Eye (tissue), 1 donor: Measurements from ENCODE around the gene ZMIZ1.

Source experiments
- DNase-seq: peaks from one replicate; pipeline ENCODE4 v3.0.0-alpha.2; 2015

The ZMIZ1 gene

GRCh38 chr10:79084012-79084971, 15.5 kb downstream of the ZMIZ1 start:
- peak; percentile 74 for DNase-seq

- no peak for DNase-seq
Observed at GRCh38 chr10:79084972-79085597, 16.3 kb downstream of the ZMIZ1 start.

GRCh38 chr10:79086822-79087221, 18.1 kb downstream of the ZMIZ1 start:
- no peak for DNase-seq

- no peak for DNase-seq
Observed at GRCh38 chr10:79087721-79088120, 19.0 kb downstream of the ZMIZ1 start.

- DNase-seq = no peak
Observed at GRCh38 chr10:79088176-79088575, 19.4 kb downstream of the ZMIZ1 start.

- DNase-seq = no peak
Observed at GRCh38 chr10:79088613-79089355, 20.0 kb downstream of the ZMIZ1 start.

GRCh38 chr10:79089632-79090031, 20.9 kb downstream of the ZMIZ1 start:
- DNase-seq = peak; percentile 24

- DNase-seq = peak; percentile 67
Observed at GRCh38 chr10:79090134-79090803, 21.5 kb downstream of the ZMIZ1 start.

- peak; percentile 28 for DNase-seq
Observed at GRCh38 chr10:79092292-79092896, 23.6 kb downstream of the ZMIZ1 start.

GRCh38 chr10:79093658-79094411, 25.1 kb downstream of the ZMIZ1 start:
- DNase-seq = no peak

- no peak for DNase-seq
Observed at GRCh38 chr10:79094412-79095175, 25.8 kb downstream of the ZMIZ1 start.

- no peak for DNase-seq
Observed at GRCh38 chr10:79095316-79095715, 26.6 kb downstream of the ZMIZ1 start.

- no peak for DNase-seq
Observed at GRCh38 chr10:79096514-79096913, 27.7 kb downstream of the ZMIZ1 start.

GRCh38 chr10:79097021-79097872, 28.5 kb downstream of the ZMIZ1 start:
- no peak for DNase-seq

- DNase-seq = no peak
Observed at GRCh38 chr10:79098061-79098460, 29.3 kb downstream of the ZMIZ1 start.

GRCh38 chr10:79098596-79099015, 29.8 kb downstream of the ZMIZ1 start:
- DNase-seq = no peak

GRCh38 chr10:79099898-79100448, 31.2 kb downstream of the ZMIZ1 start:
- no peak for DNase-seq

- no peak for DNase-seq
Observed at GRCh38 chr10:79100771-79101170, 32.0 kb downstream of the ZMIZ1 start.
